ENCODE data around the gene SLC6A19.

The SLC6A19 gene

GRCh38 chr5:1205255-1206180 is 4.1 kb downstream of the SLC6A19 start:
- H3K27me3 ChIP-seq (ENCODE audit: insufficient read depth, poor library complexity, severe bottlenecking) = no peaks in the 10 kb centered on the region

GRCh38 chr5:1206521-1207412 is 5.4 kb downstream of the SLC6A19 start:
- TF ChIP-seq CTCF (IDR thresholded peaks at IDR 0.05; ENCODE audit: insufficient read depth, low read length) (no peak), GABPA (IDR thresholded peaks at IDR 0.05; ENCODE audit: low read depth) (no peak), REST (IDR thresholded peaks at IDR 0.05; ENCODE audit: insufficient replicate concordance, low read depth) (no peak), POLR2AphosphoS5 (IDR thresholded peaks at IDR 0.05; ENCODE audit: low read depth) (no peak)
- H3K27ac ChIP-seq (replicated peaks) = no peak overlapping the region
- no peak for DNase-seq (ENCODE audit: low read depth in 1 of 2, low spot score in 1 of 2)
- no peaks in the 10 kb centered on the region for H3K27me3 ChIP-seq (ENCODE audit: insufficient read depth, poor library complexity, severe bottlenecking)
- H3K4me3 ChIP-seq (replicated peaks; ENCODE audit: insufficient read depth, low read length) = no peak overlapping the region

More at GRCh38 chr5:1205255-1206180, 4.1 kb downstream of the SLC6A19 start:
- Histone ChIP-seq H3K4me3 (replicated peaks; ENCODE audit: insufficient read depth, low read length) (no peak overlapping the region), H3K27ac (replicated peaks) (no peak overlapping the region)
- DNase-seq (ENCODE audit: low read depth in 1 of 2, low spot score in 1 of 2) = no peak
- TF ChIP-seq CTCF (IDR thresholded peaks at IDR 0.05; ENCODE audit: insufficient read depth, low read length) (no peak), GABPA (IDR thresholded peaks at IDR 0.05; ENCODE audit: low read depth) (no peak), SPI1 (IDR thresholded peaks at IDR 0.05; ENCODE audit: borderline replicate concordance, low read depth) (no peak), POLR2AphosphoS5 (IDR thresholded peaks at IDR 0.05; ENCODE audit: low read depth) (no peak), REST (IDR thresholded peaks at IDR 0.05; ENCODE audit: insufficient replicate concordance, low read depth) (no peak)

- DNase-seq (ENCODE audit: low read depth in 1 of 2, low spot score in 1 of 2) = no peak
- Histone ChIP-seq H3K4me3 (replicated peaks; ENCODE audit: insufficient read depth, low read length) (no peak overlapping the region), H3K27ac (replicated peaks) (no peak overlapping the region), H3K27me3 (ENCODE audit: insufficient read depth, poor library complexity, severe bottlenecking) (no peaks in the 10 kb centered on the region)
- TF ChIP-seq CTCF (IDR thresholded peaks at IDR 0.05; ENCODE audit: insufficient read depth, low read length) (no peak), REST (IDR thresholded peaks at IDR 0.05; ENCODE audit: insufficient replicate concordance, low read depth) (no peak), POLR2AphosphoS5 (IDR thresholded peaks at IDR 0.05; ENCODE audit: low read depth) (no peak)
Measured at GRCh38 chr5:1207555-1207954, 6.2 kb downstream of the SLC6A19 start.
